Caco-2 (cell line): ENCODE results near the gene GPRC6A. TPM values are rescaled to one million over a fixed set of nuclear protein-coding genes. Genes with fewer than 3 reads are reported as not detected.

Source experiments
- BruUV-seq: library from RNA; stranded (reverse); fragments of 400-500 nt; replicated peaks from 2 replicates; lab custom pipeline; 2021; lab: Mats Ljungman, UMichigan
- CTCF ChIA-PET: fragments of 300-600 bp; sonication (Branson Sonifier 250); formaldehyde crosslinking; loops from one replicate; lab custom pipeline; 2022; ENCODE audit warnings: antibody characterized with exemption; lab: Charles Lee
- POLR2A ChIA-PET: fragments of 300-600 bp; sonication (Branson Sonifier 250); formaldehyde crosslinking; loops from one replicate; lab custom pipeline; 2022; ENCODE audit warnings: antibody characterized with exemption; lab: Charles Lee
- DNase-seq, 2 experiments: peaks; one replicate each; pipeline versions ENCODE4 v3.0.0 to v3.0.0-alpha.2; 2020 to 2022
- H3K27me3 ChIP-seq: replicated peaks from 2 replicates; pipeline ENCODE4 v1.6.0; 2011; ENCODE audit warnings: low read length; ENCODE audit not compliant: control insufficient read depth, insufficient read depth
- H3K36me3 ChIP-seq: 2 replicates; pipeline ENCODE4 v1.5.1; 2011; ENCODE audit warnings: low read length; ENCODE audit not compliant: control insufficient read depth, insufficient read depth
- H3K4me1 ChIP-seq: fragments of 250-450 bp; sonication (Bioruptor Pico); 2 replicates; pipeline ENCODE4 v1.5.1; 2020; ENCODE audit warnings: mild to moderate bottlenecking
- H3K4me3 ChIP-seq: 2 replicates; pipeline ENCODE4 v1.5.1; 2011; ENCODE audit warnings: low read depth, mild to moderate bottlenecking, control low read depth, low read length
- H3K9me3 ChIP-seq: fragments of 250-450 bp; sonication (Bioruptor Pico); 2 replicates; pipeline ENCODE4 v1.5.1; 2020; ENCODE audit warnings: mild to moderate bottlenecking, moderate library complexity
- H3K27ac Mint-ChIP-seq: one replicate; pipeline ENCODE4 v1.8.0; 2022; ENCODE audit warnings: mixed read lengths; ENCODE audit not compliant: unreplicated experiment
- H3K27me3 Mint-ChIP-seq: one replicate; pipeline ENCODE4 v1.8.0; 2022; ENCODE audit warnings: mixed read lengths; ENCODE audit not compliant: insufficient read depth, unreplicated experiment
- H3K36me3 Mint-ChIP-seq: one replicate; pipeline ENCODE4 v1.8.0; 2022; ENCODE audit warnings: mild to moderate bottlenecking, mixed read lengths; ENCODE audit not compliant: insufficient read depth, unreplicated experiment
- H3K4me1 Mint-ChIP-seq: one replicate; pipeline ENCODE4 v1.8.0; 2022; ENCODE audit warnings: low read depth, mixed read lengths; ENCODE audit not compliant: unreplicated experiment
- H3K4me3 Mint-ChIP-seq: one replicate; pipeline ENCODE4 v1.8.0; 2022; ENCODE audit warnings: mild to moderate bottlenecking, moderate library complexity, mixed read lengths; ENCODE audit not compliant: unreplicated experiment
- H3K9me3 Mint-ChIP-seq: one replicate; pipeline ENCODE4 v1.8.0; 2022; ENCODE audit warnings: mixed read lengths; ENCODE audit not compliant: unreplicated experiment
- intact Hi-C: fragments of 100-400 bp; cut with micrococcal nuclease; formaldehyde crosslinking; loops from one replicate; pipeline ENCODE4 v1.10.0; 2022; ENCODE audit not compliant: unreplicated experiment
- total RNA-seq: library from RNA; stranded (reverse); gene quantifications from 2 replicates; pipeline ENCODE4 v1.2.3, GENCODE V29; 2022
- TF ChIP-seq, protein P1 (sequence below), 2 experiments: fragments of 200-600 bp in 1 of 2; IDR thresholded peaks; 1 replicate in 1 of 2; 2 replicates in 1 of 2; pipeline versions ENCODE4 v1.5.1 to v1.8.0; 2011 to 2022; ENCODE audit warnings: antibody characterized with exemption in 1 of 2, control low read depth in 1 of 2, inconsistent platforms in 1 of 2, low read depth in 1 of 2, low read length in 1 of 2, mild to moderate bottlenecking in 1 of 2, moderate library complexity in 1 of 2; ENCODE audit not compliant: insufficient read depth in 1 of 2, severe bottlenecking in 1 of 2, unreplicated experiment in 1 of 2

The GPRC6A gene
- total RNA-seq, 1 experiment from 2014 or later = 0.41 TPM

- Mint-ChIP-seq H3K36me3 (no peaks in the 10 kb centered on the region), H3K27me3 (no peaks in the 10 kb centered on the region), H3K4me1 (peaks cover 7% of the 10 kb centered on the region), H3K4me3 (no peak overlapping the region), H3K27ac (no peak overlapping the region), H3K9me3 (no peaks in the 10 kb centered on the region)
- intact Hi-C loops = no loop called here
- H3K4me1 ChIP-seq = no peaks in the 10 kb centered on the region
- no peaks in the 10 kb centered on the region for H3K36me3 ChIP-seq
- no TSS peak for BruUV-seq
- TF ChIP-seq, protein P1, sequence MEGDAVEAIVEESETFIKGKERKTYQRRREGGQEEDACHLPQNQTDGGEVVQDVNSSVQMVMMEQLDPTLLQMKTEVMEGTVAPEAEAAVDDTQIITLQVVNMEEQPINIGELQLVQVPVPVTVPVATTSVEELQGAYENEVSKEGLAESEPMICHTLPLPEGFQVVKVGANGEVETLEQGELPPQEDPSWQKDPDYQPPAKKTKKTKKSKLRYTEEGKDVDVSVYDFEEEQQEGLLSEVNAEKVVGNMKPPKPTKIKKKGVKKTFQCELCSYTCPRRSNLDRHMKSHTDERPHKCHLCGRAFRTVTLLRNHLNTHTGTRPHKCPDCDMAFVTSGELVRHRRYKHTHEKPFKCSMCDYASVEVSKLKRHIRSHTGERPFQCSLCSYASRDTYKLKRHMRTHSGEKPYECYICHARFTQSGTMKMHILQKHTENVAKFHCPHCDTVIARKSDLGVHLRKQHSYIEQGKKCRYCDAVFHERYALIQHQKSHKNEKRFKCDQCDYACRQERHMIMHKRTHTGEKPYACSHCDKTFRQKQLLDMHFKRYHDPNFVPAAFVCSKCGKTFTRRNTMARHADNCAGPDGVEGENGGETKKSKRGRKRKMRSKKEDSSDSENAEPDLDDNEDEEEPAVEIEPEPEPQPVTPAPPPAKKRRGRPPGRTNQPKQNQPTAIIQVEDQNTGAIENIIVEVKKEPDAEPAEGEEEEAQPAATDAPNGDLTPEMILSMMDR (IDR thresholded peaks at IDR 0.05; ENCODE audit: insufficient read depth in 1 of 2, low read depth in 1 of 2, low read length in 1 of 2, severe bottlenecking in 1 of 2, unreplicated experiment in 1 of 2) = no peak
- no peaks in the 10 kb centered on the region for H3K27me3 ChIP-seq
- H3K4me3 ChIP-seq = no peak overlapping the region
- POLR2A ChIA-PET = no interaction called here
- no peak for DNase-seq
- H3K9me3 ChIP-seq = no peaks in the 10 kb centered on the region
- CTCF ChIA-PET = no interaction called here
Measured at GRCh38 chr6:116764629-116764960, 64.3 kb downstream of the GPRC6A start.

GRCh38 chr6:116763906-116764628, 64.8 kb downstream of the GPRC6A start:
- Histone ChIP-seq H3K4me1 (no peaks in the 10 kb centered on the region), H3K9me3 (no peaks in the 10 kb centered on the region), H3K4me3 (no peak overlapping the region), H3K27me3 (no peaks in the 10 kb centered on the region), H3K36me3 (no peaks in the 10 kb centered on the region)
- H3K27ac Mint-ChIP-seq = no peak overlapping the region
- no peak for DNase-seq
- no peak overlapping the region for H3K4me3 Mint-ChIP-seq
- intact Hi-C loops = no loop called here
- H3K4me1 Mint-ChIP-seq = peaks cover 5% of the 10 kb centered on the region
- ChIA-PET POLR2A (no interaction called here), CTCF (no interaction called here)
- BruUV-seq = no TSS peak
- no peaks in the 10 kb centered on the region for H3K27me3 Mint-ChIP-seq
- TF ChIP-seq, protein P1 (IDR thresholded peaks at IDR 0.05; ENCODE audit: insufficient read depth in 1 of 2, low read depth in 1 of 2, low read length in 1 of 2, severe bottlenecking in 1 of 2, unreplicated experiment in 1 of 2) = no peak
- H3K9me3 Mint-ChIP-seq = no peaks in the 10 kb centered on the region
- no peaks in the 10 kb centered on the region for H3K36me3 Mint-ChIP-seq

- Histone ChIP-seq H3K9me3 (no peaks in the 10 kb centered on the region), H3K36me3 (no peaks in the 10 kb centered on the region), H3K4me3 (no peak overlapping the region), H3K4me1 (no peaks in the 10 kb centered on the region), H3K27me3 (no peaks in the 10 kb centered on the region)
- Mint-ChIP-seq H3K27ac (no peak overlapping the region), H3K27me3 (no peaks in the 10 kb centered on the region), H3K4me3 (no peak overlapping the region), H3K36me3 (no peaks in the 10 kb centered on the region), H3K4me1 (no peaks in the 10 kb centered on the region), H3K9me3 (no peaks in the 10 kb centered on the region)
- ChIA-PET CTCF (no interaction called here), POLR2A (no interaction called here)
- DNase-seq = no peak
- TF ChIP-seq, protein P1 (IDR thresholded peaks at IDR 0.05; ENCODE audit: insufficient read depth in 1 of 2, low read depth in 1 of 2, low read length in 1 of 2, severe bottlenecking in 1 of 2, unreplicated experiment in 1 of 2) = no peak
- BruUV-seq = no TSS peak
- intact Hi-C loops = no loop called here
Measured at GRCh38 chr6:116763048-116763447, 65.8 kb downstream of the GPRC6A start.
